Stimulated activated CD4-positive, alpha-beta T cell treated with anti-CD3 and anti-CD28 coated beads, TNF-alpha, amount 100 ng/mL, for 1 hour (primary cell): ENCODE data around the gene KLHL29.

Source experiments
- DNase-seq, 3 donors: peaks; one replicate each; pipeline ENCODE4 v3.0.0-alpha.2; 2020; ENCODE audit warnings: low read depth in 3 of 3, low spot score in 1 of 3

Gene KLHL29

GRCh38 chr2:23690421-23691105, 305.6 kb downstream of the KLHL29 start:
- DNase-seq = no peak

- DNase-seq = no peak
Observed at GRCh38 chr2:23691106-23691470, 306.1 kb downstream of the KLHL29 start.

- no peak for DNase-seq
Observed at GRCh38 chr2:23691565-23691964, 306.6 kb downstream of the KLHL29 start.

- DNase-seq = no peak
Observed at GRCh38 chr2:23692263-23692662, 307.3 kb downstream of the KLHL29 start.

- no peak for DNase-seq
Observed at GRCh38 chr2:23692851-23693605, 308.0 kb downstream of the KLHL29 start.

- no peak for DNase-seq
Observed at GRCh38 chr2:23693606-23693951, 308.6 kb downstream of the KLHL29 start.

GRCh38 chr2:23694058-23695045, 309.4 kb downstream of the KLHL29 start:
- DNase-seq = no peak

- DNase-seq = no peak
Observed at GRCh38 chr2:23695214-23695889, 310.4 kb downstream of the KLHL29 start.

GRCh38 chr2:23695890-23696751, 311.1 kb downstream of the KLHL29 start:
- no peak for DNase-seq

- DNase-seq = no peak
Observed at GRCh38 chr2:23696752-23697045, 311.7 kb downstream of the KLHL29 start.

- DNase-seq = no peak
Observed at GRCh38 chr2:23697256-23698075, 312.5 kb downstream of the KLHL29 start.

GRCh38 chr2:23698116-23698693, 313.2 kb downstream of the KLHL29 start:
- DNase-seq = no peak

- DNase-seq = no peak
Observed at GRCh38 chr2:23698721-23699579, 314.0 kb downstream of the KLHL29 start.

GRCh38 chr2:23699580-23699925, 314.6 kb downstream of the KLHL29 start:
- DNase-seq = no peak

GRCh38 chr2:23700627-23701026, 315.6 kb downstream of the KLHL29 start:
- no peak for DNase-seq

- DNase-seq = no peak
Observed at GRCh38 chr2:23703037-23703582, 318.1 kb downstream of the KLHL29 start.

GRCh38 chr2:23703583-23704385, 318.8 kb downstream of the KLHL29 start:
- DNase-seq = no peak
